Trophoblast cell (in vitro differentiated cells and primary cell): Measurements from ENCODE around the gene GPR143.

Source experiments
- DNase-seq, 2 donors: peaks; one replicate each; pipeline ENCODE4 v3.0.0-alpha.2; 2016
- H2AFZ ChIP-seq: 2 replicates; pipeline ENCODE4 v1.6.1; 2013; ENCODE audit warnings: low read length, moderate library complexity, mild to moderate bottlenecking; ENCODE audit not compliant: insufficient read depth, poor library complexity
- H2AK5ac ChIP-seq: 2 replicates; pipeline ENCODE4 v1.6.1; 2013; ENCODE audit warnings: mild to moderate bottlenecking, low read length
- H2BK120ac ChIP-seq: 2 replicates; pipeline ENCODE4 v1.6.1; 2013; ENCODE audit warnings: low read length, mild to moderate bottlenecking, moderate library complexity; ENCODE audit not compliant: insufficient read depth, poor library complexity
- H2BK12ac ChIP-seq: 2 replicates; pipeline ENCODE4 v1.6.1; 2013; ENCODE audit warnings: mild to moderate bottlenecking, low read length, moderate library complexity
- H2BK5ac ChIP-seq: 2 replicates; pipeline ENCODE4 v1.6.1; 2013; ENCODE audit warnings: low read length, low read depth, moderate library complexity, mild to moderate bottlenecking; ENCODE audit not compliant: poor library complexity
- H3K14ac ChIP-seq: 2 replicates; pipeline ENCODE4 v1.6.1; 2013; ENCODE audit warnings: mild to moderate bottlenecking, low read length
- H3K18ac ChIP-seq: 2 replicates; pipeline ENCODE4 v1.6.1; 2013; ENCODE audit warnings: mild to moderate bottlenecking, low read length
- H3K23ac ChIP-seq: 2 replicates; pipeline ENCODE4 v1.6.1; 2013; ENCODE audit warnings: low read length
- H3K27ac ChIP-seq: 2 replicates; pipeline ENCODE4 v1.5.1; 2013; ENCODE audit warnings: low read depth, mild to moderate bottlenecking, inconsistent platforms, low read length, moderate library complexity
- H3K27me3 ChIP-seq: 2 replicates; pipeline ENCODE4 v1.6.1; 2013; ENCODE audit warnings: inconsistent platforms, mild to moderate bottlenecking, low read length, moderate library complexity; ENCODE audit not compliant: insufficient read depth
- H3K36me3 ChIP-seq, 2 experiments: 1 replicate in 1 of 2; 2 replicates in 1 of 2; pipeline ENCODE4 v1.6.1; 2013; ENCODE audit warnings: low read length in 2 of 2, mild to moderate bottlenecking in 2 of 2, moderate library complexity in 1 of 2; ENCODE audit not compliant: insufficient read depth in 2 of 2, control insufficient read depth in 1 of 2
- H3K4ac ChIP-seq: 2 replicates; pipeline ENCODE4 v1.6.1; 2013; ENCODE audit warnings: low read depth, mild to moderate bottlenecking, low read length, moderate library complexity
- H3K4me1 ChIP-seq, 2 experiments: 1 replicate in 1 of 2; 2 replicates in 1 of 2; pipeline ENCODE4 v1.6.1; 2013; ENCODE audit warnings: low read length in 2 of 2, mild to moderate bottlenecking in 2 of 2, moderate library complexity in 1 of 2; ENCODE audit not compliant: insufficient read depth in 2 of 2, control insufficient read depth in 1 of 2
- H3K4me2 ChIP-seq: 2 replicates; pipeline ENCODE4 v1.6.1; 2013; ENCODE audit warnings: inconsistent platforms, mild to moderate bottlenecking, low read length, moderate library complexity
- H3K4me3 ChIP-seq: 2 replicates; pipeline ENCODE4 v1.5.1; 2013; ENCODE audit warnings: mild to moderate bottlenecking, low read depth, low read length, inconsistent platforms
- H3K79me1 ChIP-seq: one replicate; pipeline ENCODE4 v1.6.1; 2013; ENCODE audit warnings: low read length
- H3K79me2 ChIP-seq: 2 replicates; pipeline ENCODE4 v1.6.1; 2013; ENCODE audit warnings: low read length, mild to moderate bottlenecking; ENCODE audit not compliant: control insufficient read depth, insufficient read depth, poor library complexity
- H3K9ac ChIP-seq: 2 replicates; pipeline ENCODE4 v1.6.1; 2013; ENCODE audit warnings: mild to moderate bottlenecking, low read length
- H3K9me3 ChIP-seq: 2 replicates; pipeline ENCODE4 v1.6.1; 2013; ENCODE audit warnings: low read depth, mild to moderate bottlenecking, control low read depth, inconsistent platforms, low read length; ENCODE audit not compliant: insufficient read depth
- H4K12ac ChIP-seq: 2 replicates; pipeline ENCODE4 v1.6.1; 2013; ENCODE audit warnings: low read depth, mild to moderate bottlenecking, low read length, moderate library complexity
- H4K8ac ChIP-seq: 2 replicates; pipeline ENCODE4 v1.6.1; 2013; ENCODE audit warnings: low read depth, mild to moderate bottlenecking, low read length, moderate library complexity
- H4K91ac ChIP-seq: one replicate; pipeline ENCODE4 v1.6.1; 2013; ENCODE audit warnings: low read depth, mild to moderate bottlenecking, low read length, moderate library complexity
- WGBS: extraction: QIAGEN DNeasy Blood & Tissue Kit; methylation state at CpG from one replicate; pipeline ENCODE4 v1.1.7; 2013; ENCODE audit warnings: missing lambda C conversion rate; ENCODE audit not compliant: insufficient read length, insufficient coverage; ENCODE audit errors: extremely low coverage; 5-methylcytosine and 5-hydroxymethylcytosine counted together

GPR143 gene

GRCh38 chrX:9794495-9794894 is 28.8 kb upstream of the GPR143 start:
- Histone ChIP-seq H3K36me3 (no peaks in the 10 kb centered on the region), H4K8ac (no peak overlapping the region), H3K18ac (no peak overlapping the region), H2AFZ (no peak overlapping the region), H2BK5ac (no peak overlapping the region), H3K79me1 (no peaks in the 10 kb centered on the region), H3K27me3 (no peaks in the 10 kb centered on the region), H3K4me3 (no peak overlapping the region), H4K91ac (no peak overlapping the region), H3K27ac (no peak overlapping the region), H3K79me2 (peaks cover 4% of the 10 kb centered on the region), H3K4me2 (no peak overlapping the region), H2BK120ac (no peak overlapping the region), H3K9ac (no peak overlapping the region), H2AK5ac (no peak overlapping the region), H3K4me1 (peaks cover 13 to 22% of the 10 kb centered on the region in 2 experiments), H3K9me3 (no peaks in the 10 kb centered on the region), H3K23ac (no peak overlapping the region), H4K12ac (no peak overlapping the region), H3K14ac (no peak overlapping the region), H3K4ac (no peak overlapping the region), H2BK12ac (no peak overlapping the region)
- WGBS = no CpG with 5 or more reads among the region's 7 CpGs
- DNase-seq = no peak

DNA sequence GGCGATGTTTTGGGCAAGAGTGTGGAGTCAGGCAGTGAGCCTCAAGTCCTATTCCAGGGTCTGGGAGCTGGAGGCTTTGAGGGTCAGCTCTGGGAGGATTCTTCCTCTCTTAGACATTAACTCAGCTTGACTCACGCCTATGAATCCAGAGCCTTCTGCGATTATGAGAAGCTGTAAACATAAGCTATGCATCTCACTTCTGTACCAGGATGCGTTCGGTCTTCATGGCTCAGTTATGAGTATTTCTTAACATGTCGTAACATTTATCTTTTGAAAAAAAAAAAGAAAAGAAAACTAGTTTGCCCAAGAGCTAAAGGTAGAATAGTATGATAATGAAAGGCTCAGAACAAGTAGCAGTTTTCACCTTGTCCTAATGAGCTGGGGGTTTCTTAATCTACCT is 25.2 kb upstream of the GPR143 start:
- H3K23ac ChIP-seq = no peak overlapping the region
- H4K91ac ChIP-seq = no peak overlapping the region
- no peak overlapping the region for H2AK5ac ChIP-seq
- no peak overlapping the region for H2BK120ac ChIP-seq
- no peak overlapping the region for H2BK5ac ChIP-seq
- H2BK12ac ChIP-seq = no peak overlapping the region
- no peak overlapping the region for H2AFZ ChIP-seq
- H3K36me3 ChIP-seq = no peaks in the 10 kb centered on the region
- H3K4me3 ChIP-seq = no peak overlapping the region
- no peak overlapping the region for H4K8ac ChIP-seq
- H3K18ac ChIP-seq = no peak overlapping the region
- peaks cover 9% of the 10 kb centered on the region for H3K79me1 ChIP-seq
- peaks cover 10% of the 10 kb centered on the region for H3K79me2 ChIP-seq
- peaks cover 13 to 16% of the 10 kb centered on the region in 2 experiments for H3K4me1 ChIP-seq
- peak; percentile 15 to 56 for DNase-seq
- H3K27me3 ChIP-seq = no peaks in the 10 kb centered on the region
- H3K4ac ChIP-seq = peak overlapping the region; percentile 46
- H3K9ac ChIP-seq = no peak overlapping the region
- H3K4me2 ChIP-seq = no peak overlapping the region
- no peak overlapping the region for H3K27ac ChIP-seq
- no peak overlapping the region for H3K14ac ChIP-seq
- H3K9me3 ChIP-seq = no peaks in the 10 kb centered on the region
- no peak overlapping the region for H4K12ac ChIP-seq
- no CpG with 5 or more reads among the region's 6 CpGs for WGBS

DNA sequence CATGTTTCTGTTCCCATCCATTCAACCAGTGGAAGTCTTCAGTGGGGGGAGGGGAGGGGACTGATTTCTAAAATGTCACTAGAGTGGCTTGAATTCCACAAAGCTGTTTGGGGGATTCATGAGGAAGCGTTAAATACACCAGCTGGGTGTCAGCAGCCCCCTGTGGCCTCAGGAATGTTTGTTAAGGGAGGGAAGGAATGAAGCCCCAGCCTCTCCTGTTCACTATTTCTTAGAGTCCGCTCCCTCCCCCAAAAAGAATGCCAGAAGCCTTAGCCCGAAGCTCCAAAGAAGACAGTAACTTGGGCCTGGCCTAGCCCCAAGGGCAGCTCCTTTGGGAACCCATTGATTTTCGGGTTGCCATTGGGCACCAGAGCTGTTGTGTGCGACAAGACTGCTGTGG is 23.9 kb upstream of the GPR143 start:
- Histone ChIP-seq H3K27me3 (no peaks in the 10 kb centered on the region), H4K8ac (no peak overlapping the region), H2AFZ (no peak overlapping the region), H3K36me3 (no peaks in the 10 kb centered on the region), H3K4me1 (peaks cover 13 to 16% of the 10 kb centered on the region in 2 experiments), H3K4ac (peak overlapping the region; percentile 5), H3K23ac (no peak overlapping the region), H3K9ac (no peak overlapping the region), H2BK120ac (no peak overlapping the region), H2AK5ac (no peak overlapping the region), H3K14ac (no peak overlapping the region), H3K27ac (no peak overlapping the region), H4K12ac (no peak overlapping the region), H3K9me3 (no peaks in the 10 kb centered on the region), H2BK5ac (no peak overlapping the region), H2BK12ac (no peak overlapping the region), H4K91ac (no peak overlapping the region), H3K18ac (no peak overlapping the region), H3K79me1 (peaks cover 9% of the 10 kb centered on the region), H3K4me3 (no peak overlapping the region), H3K4me2 (peak overlapping the region; percentile 54), H3K79me2 (peaks cover 16% of the 10 kb centered on the region)
- DNase-seq = no peak
- WGBS = no CpG with 5 or more reads among the region's 5 CpGs

- Histone ChIP-seq H2AFZ (no peak overlapping the region), H3K27me3 (no peaks in the 10 kb centered on the region), H2BK5ac (no peak overlapping the region), H3K79me2 (peaks cover 16% of the 10 kb centered on the region), H3K18ac (no peak overlapping the region), H2BK12ac (no peak overlapping the region), H3K79me1 (peaks cover 9% of the 10 kb centered on the region), H4K12ac (no peak overlapping the region), H3K14ac (no peak overlapping the region), H3K4me1 (peaks cover 13 to 16% of the 10 kb centered on the region in 2 experiments), H3K4ac (peak overlapping the region; percentile 62), H4K8ac (no peak overlapping the region), H3K27ac (peak overlapping the region; percentile 39), H2AK5ac (no peak overlapping the region), H3K9ac (no peak overlapping the region), H3K4me3 (no peak overlapping the region), H3K36me3 (no peaks in the 10 kb centered on the region), H3K4me2 (peak overlapping the region; percentile 54), H4K91ac (no peak overlapping the region), H2BK120ac (no peak overlapping the region), H3K23ac (no peak overlapping the region), H3K9me3 (no peaks in the 10 kb centered on the region)
- no peak for DNase-seq
- no CpG with 5 or more reads among the region's 2 CpGs for WGBS
Measured at GRCh38 chrX:9788911-9789310, 23.3 kb upstream of the GPR143 start.
